AG09309 (cell line): ENCODE data around the gene LOXL4.

ENCODE experiments used
- DNase-seq: peaks from one replicate; pipeline ENCODE4 v3.0.0-alpha.2; 2010; ENCODE audit warnings: low read depth
- H3K4me3 ChIP-seq: 2 replicates; pipeline ENCODE4 v1.5.1; 2011; ENCODE audit warnings: mild to moderate bottlenecking, low read depth, low read length, moderate library complexity; ENCODE audit not compliant: control insufficient read depth
- CTCF ChIP-seq: IDR thresholded peaks from 2 replicates; pipeline ENCODE4 v1.5.1; 2011; ENCODE audit warnings: mild to moderate bottlenecking, low read depth, low read length, inconsistent platforms; ENCODE audit not compliant: insufficient read depth, control insufficient read depth; ENCODE audit errors: missing control alignments

Gene LOXL4

GRCh38 chr10:98257198-98257597, 10.8 kb downstream of the LOXL4 start:
- no peak for DNase-seq
- no peak for TF ChIP-seq CTCF
- H3K4me3 ChIP-seq: no peak overlapping the region

GRCh38 chr10:98256692-98257091, 11.3 kb downstream of the LOXL4 start:
- no peak for TF ChIP-seq CTCF
- no peak for DNase-seq
- H3K4me3 ChIP-seq: no peak overlapping the region

GRCh38 chr10:98255146-98255877, 12.7 kb downstream of the LOXL4 start:
- no peak for DNase-seq
- no peak for TF ChIP-seq CTCF
- no peak overlapping the region for H3K4me3 ChIP-seq

GRCh38 chr10:98254234-98254974, 13.6 kb downstream of the LOXL4 start:
- TF ChIP-seq CTCF: no peak
- DNase-seq: no peak
- no peak overlapping the region for H3K4me3 ChIP-seq

GRCh38 chr10:98253499-98253898, 14.5 kb downstream of the LOXL4 start:
- no peak for DNase-seq
- no peak overlapping the region for H3K4me3 ChIP-seq
- no peak for TF ChIP-seq CTCF

- TF ChIP-seq CTCF: no peak
- no peak for DNase-seq
These were observed 15.5 kb downstream of the LOXL4 start for GRCh38 chr10:98252464-98252863.

GRCh38 chr10:98251399-98251798, 16.6 kb downstream of the LOXL4 start:
- TF ChIP-seq CTCF: no peak

More at GRCh38 chr10:98252464-98252863, 15.5 kb downstream of the LOXL4 start:
- no peak overlapping the region for H3K4me3 ChIP-seq

More at GRCh38 chr10:98251399-98251798, 16.6 kb downstream of the LOXL4 start:
- DNase-seq: no peak
- H3K4me3 ChIP-seq: no peak overlapping the region
